ENCODE results near the gene CDC42.
A peak's percentile ranks its signal among the peaks of the same experiment; 100 is the strongest.

The CDC42 gene

GRCh38 chr1:22111620-22112019 is 59.1 kb downstream of the CDC42 start:
- no peak for DNase-seq

- no peak for DNase-seq
Observed at GRCh38 chr1:22112554-22112953, 60.0 kb downstream of the CDC42 start.

GRCh38 chr1:22114083-22115012 is 61.8 kb downstream of the CDC42 start:
- DNase-seq = no peak

- DNase-seq = no peak
Observed at GRCh38 chr1:22115286-22115685, 62.8 kb downstream of the CDC42 start.

- DNase-seq = no peak
Observed at GRCh38 chr1:22117238-22117637, 64.7 kb downstream of the CDC42 start.

- no peak for DNase-seq
Observed at GRCh38 chr1:22117851-22118250, 65.3 kb downstream of the CDC42 start.

- DNase-seq = no peak
Observed at GRCh38 chr1:22118291-22118992, 65.9 kb downstream of the CDC42 start.

- DNase-seq = no peak
Observed at GRCh38 chr1:22119626-22120468, 67.3 kb downstream of the CDC42 start.

- DNase-seq = no peak
Observed at GRCh38 chr1:22120469-22120790, 67.9 kb downstream of the CDC42 start.

- DNase-seq = no peak
Observed at GRCh38 chr1:22121421-22121911, 69.0 kb downstream of the CDC42 start.

- no peak for DNase-seq
Observed at GRCh38 chr1:22122273-22123070, 70.0 kb downstream of the CDC42 start.

- DNase-seq = no peak
Observed at GRCh38 chr1:22123071-22123390, 70.5 kb downstream of the CDC42 start.

GRCh38 chr1:22123901-22124404 is 71.4 kb downstream of the CDC42 start:
- DNase-seq = no peak

GRCh38 chr1:22124592-22125229 is 72.2 kb downstream of the CDC42 start:
- DNase-seq = no peak

- DNase-seq = no peak
Observed at GRCh38 chr1:22126531-22126930, 74.0 kb downstream of the CDC42 start.

- no peak for DNase-seq
Observed at GRCh38 chr1:22127248-22127647, 74.7 kb downstream of the CDC42 start.

- DNase-seq = no peak
Observed at GRCh38 chr1:22127731-22128130, 75.2 kb downstream of the CDC42 start.

GRCh38 chr1:22128392-22128791 is 75.9 kb downstream of the CDC42 start:
- no peak for DNase-seq

- no peak for DNase-seq
Observed at GRCh38 chr1:22129501-22130117, 77.1 kb downstream of the CDC42 start.

- no peak for DNase-seq
Observed at GRCh38 chr1:22131062-22131461, 78.6 kb downstream of the CDC42 start.

GRCh38 chr1:22131875-22132486 is 79.5 kb downstream of the CDC42 start:
- peak; percentile 47 to 78 (median 55) for DNase-seq

Data from suppressor macrophage treated with lipopolysaccharide for 1 hour (primary cell).